Measurements from ENCODE around the gene PGAP6. TPM values are rescaled to one million over a fixed set of nuclear protein-coding genes. Genes with fewer than 3 reads are reported as not detected.
"Not testable (repeated sequence)": the region's sequence is repeated elsewhere in the genome, so short reads cannot be mapped to it uniquely, and the experiment has no call there.

The PGAP6 gene
- polyA plus RNA-seq, 1 donor: 29.0 TPM

GRCh38 chr16:401468-402348 is 19.9 kb upstream of the PGAP6 start, which contains the start of gene DECR2:
Gene DECR2, plus strand, starts transcription at chr16:401885. Its CDS starts 79 bp downstream, at chr16:401964.
- peak; percentile 93 for DNase-seq

GRCh38 chr16:400061-400591 is 18.3 kb upstream of the PGAP6 start:
- no peak for DNase-seq

- no peak for DNase-seq
These were observed 17.7 kb upstream of the PGAP6 start for GRCh38 chr16:399340-400019.

- no peak for DNase-seq
These were observed 17.0 kb upstream of the PGAP6 start for GRCh38 chr16:398561-399339.

GRCh38 chr16:397736-398332 is 16.1 kb upstream of the PGAP6 start:
- DNase-seq: peak; percentile 61

- DNase-seq: no peak
These were observed 15.4 kb upstream of the PGAP6 start, which contains the start of gene NME4 for GRCh38 chr16:397135-397661. Gene NME4, plus strand, starts transcription at chr16:397199. Its CDS starts 24 bp downstream, at chr16:397223.

GRCh38 chr16:396605-397004 is 14.8 kb upstream of the PGAP6 start:
- no peak for DNase-seq

GRCh38 chr16:396199-396598 is 14.4 kb upstream of the PGAP6 start:
- no peak for DNase-seq

- no peak for DNase-seq
These were observed 10.8 kb upstream of the PGAP6 start for GRCh38 chr16:392450-393030.

GRCh38 chr16:391885-392335 is 10.1 kb upstream of the PGAP6 start:
- DNase-seq: no peak

GRCh38 chr16:389352-389751 is 7.6 kb upstream of the PGAP6 start:
- no peak for DNase-seq

GRCh38 chr16:387761-388666 is 6.2 kb upstream of the PGAP6 start:
- not testable (repeated sequence) for DNase-seq

GRCh38 chr16:386641-387156 is 4.9 kb upstream of the PGAP6 start:
- no peak for DNase-seq

GRCh38 chr16:383326-384051 is 1.7 kb upstream of the PGAP6 start:
- DNase-seq: no peak

GRCh38 chr16:381012-381788 is 578 bp downstream of the PGAP6 start:
- no peak for DNase-seq

GRCh38 chr16:380762-381011 is 1.1 kb downstream of the PGAP6 start:
- no peak for DNase-seq

- no peak for DNase-seq
These were observed 1.6 kb downstream of the PGAP6 start for GRCh38 chr16:379961-380761.
